ENCODE measurements around the gene SLC24A3.

GRCh38 chr20:19609642-19610223, 397.3 kb downstream of the SLC24A3 start:
- TF ChIP-seq CTCF (IDR thresholded peaks at IDR 0.05; ENCODE audit: low read depth, low read length, poor library complexity, severe bottlenecking) = no peak
- TF ChIP-seq EZH2phosphoT487 (IDR thresholded peaks at IDR 0.05; ENCODE audit: borderline replicate concordance, low read length) = no peak

Data from DOHH2 (cell line).